HCT116 (cell line): ENCODE results near the gene DISP2. TPM values are rescaled to one million over a fixed set of nuclear protein-coding genes. Genes with fewer than 3 reads are reported as not detected.

Experiments
- ATAC-seq: fragments of 200-7000 bp; cut with Tn5 transposase; 2 replicates; pipeline ENCODE4 v1.9.1; 2020; ENCODE audit warnings: mild to moderate bottlenecking, moderate library complexity
- BruUV-seq: library from RNA; stranded (reverse); fragments of 400-500 nt; replicated peaks from 2 replicates; lab custom pipeline; 2021; lab: Mats Ljungman, UMichigan
- CTCF ChIA-PET: fragments of 300-600 bp; sonication (Branson Sonifier 250); formaldehyde crosslinking; loops from one replicate; lab custom pipeline; 2021; ENCODE audit warnings: antibody characterized with exemption; lab: Charles Lee
- POLR2A ChIA-PET: fragments of 300-600, 350-600 bp; sonication (Branson Sonifier 250); formaldehyde crosslinking; loops from one replicate; lab custom pipeline; 2021; ENCODE audit warnings: antibody characterized with exemption; lab: Charles Lee
- RAD21 ChIA-PET, 2 experiments: fragments of 300-600 bp; sonication (Branson Sonifier 250); formaldehyde crosslinking; loops; one replicate each; lab custom pipeline; 2023; ENCODE audit warnings: low total read pairs in 2 of 2; ENCODE audit not compliant: uncharacterized antibody in 2 of 2, unreplicated experiment in 2 of 2, low non-redundant PET in 1 of 2; lab: Charles Lee
- DNase-seq: peaks from one replicate; pipeline ENCODE4 v3.0.0-alpha.2; 2010; ENCODE audit warnings: low read depth, low spot score
- H2AFZ ChIP-seq: fragments of 200-600 bp; shearing (Covaris generic), sonication (generic); 2 replicates; pipeline ENCODE4 v1.6.1; 2017; ENCODE audit warnings: low read depth, mixed run types, mixed read lengths, antibody characterized with exemption, low read length; ENCODE audit not compliant: poor library complexity, severe bottlenecking
- H3K27ac ChIP-seq: 2 replicates; pipeline ENCODE4 v1.5.1; 2012; ENCODE audit warnings: low read depth, low read length
- H3K27me3 ChIP-seq: fragments of 200-600 bp; sonication (generic); 2 replicates; pipeline ENCODE4 v1.6.1; 2016; ENCODE audit warnings: mixed run types, low read length, mixed read lengths; ENCODE audit not compliant: insufficient read depth
- H3K36me3 ChIP-seq, 2 experiments: fragments of 200-500 bp in 1 of 2; fragments of 200-600 bp in 1 of 2; sonication (Bioruptor generic) in 1 of 2; sonication (generic) in 1 of 2; 2 replicates each; pipeline versions ENCODE4 v1.5.1 to v1.6.1; 2014 to 2016; ENCODE audit warnings: low read length in 2 of 2, inconsistent platforms in 1 of 2, mixed read lengths in 1 of 2, mixed run types in 1 of 2; ENCODE audit not compliant: insufficient read depth in 2 of 2, control insufficient read depth in 1 of 2
- H3K4me1 ChIP-seq, 2 experiments: fragments of 200-600 bp in 1 of 2; sonication (generic) in 1 of 2; 2 replicates each; pipeline versions ENCODE4 v1.5.1 to v1.6.1; 2012 to 2017; ENCODE audit warnings: low read length in 2 of 2, inconsistent platforms in 1 of 2, mild to moderate bottlenecking in 1 of 2, mixed read lengths in 1 of 2, mixed run types in 1 of 2, moderate library complexity in 1 of 2; ENCODE audit not compliant: insufficient read depth in 2 of 2, control insufficient read depth in 1 of 2
- H3K4me2 ChIP-seq: fragments of 200-600 bp; sonication (generic); 2 replicates; pipeline ENCODE4 v1.6.1; 2017; ENCODE audit warnings: mixed run types, low read length, mixed read lengths
- H3K4me3 ChIP-seq, 2 experiments: fragments of 200-600 bp in 1 of 2; sonication (generic) in 1 of 2; replicated peaks in 1 of 2; 2 replicates each; pipeline ENCODE4 v1.5.1; 2011 to 2016; ENCODE audit warnings: low read length in 2 of 2, control low read depth in 1 of 2, low read depth in 1 of 2, mild to moderate bottlenecking in 1 of 2, mixed read lengths in 1 of 2, mixed run types in 1 of 2
- H3K79me2 ChIP-seq: fragments of 200-600 bp; sonication (generic); 2 replicates; pipeline ENCODE4 v1.6.1; 2017; ENCODE audit warnings: mild to moderate bottlenecking, mixed run types, low read length, moderate library complexity, mixed read lengths; ENCODE audit not compliant: insufficient read depth
- H3K9ac ChIP-seq: fragments of 200-600 bp; sonication (generic); 2 replicates; pipeline ENCODE4 v1.6.1; 2016; ENCODE audit warnings: low read length, mixed read lengths
- H3K9me2 ChIP-seq: fragments of 200-600 bp; sonication (generic), shearing (Covaris generic); 2 replicates; pipeline ENCODE4 v1.6.1; 2017; ENCODE audit warnings: mixed run types, mild to moderate bottlenecking, moderate library complexity; ENCODE audit not compliant: insufficient read depth
- H3K9me3 ChIP-seq, 2 experiments: fragments of 200-500 bp in 1 of 2; fragments of 200-600 bp in 1 of 2; sonication (Bioruptor generic) in 1 of 2; sonication (generic) in 1 of 2; 2 replicates each; pipeline ENCODE4 v1.6.1; 2014 to 2017; ENCODE audit warnings: low read length in 2 of 2, mixed read lengths in 2 of 2, inconsistent platforms in 1 of 2, low read depth in 1 of 2, mild to moderate bottlenecking in 1 of 2, mixed run types in 1 of 2, moderate library complexity in 1 of 2; ENCODE audit not compliant: control insufficient read depth in 1 of 2, insufficient read depth in 1 of 2
- H4K20me1 ChIP-seq: fragments of 200-600 bp; sonication (generic), shearing (Covaris generic); 2 replicates; pipeline ENCODE4 v1.6.1; 2017; ENCODE audit warnings: mixed run types, mild to moderate bottlenecking, moderate library complexity; ENCODE audit not compliant: insufficient read depth
- CBX3 ChIP-seq: IDR thresholded peaks from 2 replicates; pipeline ENCODE4 v1.6.1; 2012; ENCODE audit warnings: low read depth
- CTCF ChIP-seq, 3 experiments: fragments of 200-600 bp in 1 of 3; sonication (generic) in 1 of 3; IDR thresholded peaks in 2 of 3; conservative IDR thresholded peaks in 1 of 3; 2 replicates each; pipeline ENCODE4 v1.5.1; 2012 to 2017; ENCODE audit warnings: low read depth in 2 of 3, low read length in 2 of 3, antibody characterized with exemption in 1 of 3, borderline replicate concordance in 1 of 3, control low read depth in 1 of 3, mild to moderate bottlenecking in 1 of 3, mixed read lengths in 1 of 3, mixed run types in 1 of 3, moderate library complexity in 1 of 3; ENCODE audit not compliant: insufficient read depth in 1 of 3
- ELF1 ChIP-seq: IDR thresholded peaks from 2 replicates; pipeline ENCODE4 v1.6.1; 2012; ENCODE audit warnings: low read depth, borderline replicate concordance
- EZH2phosphoT487 ChIP-seq: fragments of 200-600 bp; IDR thresholded peaks from 2 replicates; pipeline ENCODE4 v1.6.1; 2018; ENCODE audit warnings: antibody characterized with exemption, borderline replicate concordance
- JUND ChIP-seq: IDR thresholded peaks from 2 replicates; pipeline ENCODE4 v1.6.1; 2012
- REST ChIP-seq: IDR thresholded peaks from 2 replicates; pipeline ENCODE4 v1.6.1; 2012; ENCODE audit warnings: low read depth
- ZFX ChIP-seq: fragments of 450-650 bp; IDR thresholded peaks from 2 replicates; pipeline ENCODE4 v1.6.1; 2017
- intact Hi-C: fragments of 100-400 bp; cut with micrococcal nuclease; formaldehyde crosslinking; loops from 2 replicates; pipeline ENCODE4 v1.10.0; 2022
- total RNA-seq: library from RNA; stranded (reverse); gene quantifications from one replicate; pipeline ENCODE4 v1.2.1, GENCODE V29; 2021; ENCODE audit not compliant: unreplicated experiment

DISP2 gene
- total RNA-seq, 1 experiment from 2014 or later = 3.3 TPM

- TF ChIP-seq ZFX (no peak), CBX3 (no peak), ELF1 (no peak)
- TF ChIP-seq, all 23 proteins: peak for 0
Measured at GRCh38 chr15:40368719-40369473, 10.9 kb downstream of the DISP2 start (continued).

DNA sequence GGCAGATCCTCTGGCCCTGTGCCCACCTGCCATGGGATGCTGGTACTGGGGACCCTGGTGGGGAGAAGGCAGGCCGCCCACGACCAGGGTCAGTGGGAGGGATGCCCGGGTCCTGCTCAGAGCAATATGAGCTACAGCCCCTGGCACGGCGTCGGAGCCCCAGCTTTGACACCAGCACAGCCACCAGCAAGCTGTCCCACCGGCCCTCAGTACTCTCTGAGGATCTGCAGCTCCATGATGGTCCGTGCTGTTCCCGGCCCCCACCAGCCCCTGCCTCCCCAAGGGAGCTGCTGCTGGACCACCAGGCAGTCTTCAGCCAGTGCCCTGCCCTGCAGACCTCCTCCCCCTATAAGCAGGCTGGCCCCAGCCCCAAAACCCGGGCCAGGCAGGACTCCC is 11.5 kb downstream of the DISP2 start:
- Histone ChIP-seq H3K4me1 (peaks cover 7 to 16% of the 10 kb centered on the region in 2 experiments; a peak in 3 of 4 replicates), H3K36me3 (no peaks in the 10 kb centered on the region), H3K9me2 (no peaks in the 10 kb centered on the region), H3K9me3 (no peaks in the 10 kb centered on the region), H3K79me2 (no peaks in the 10 kb centered on the region), H4K20me1 (no peaks in the 10 kb centered on the region), H3K4me3 (no peak overlapping the region), H3K27ac (no peak overlapping the region), H3K4me2 (no peak overlapping the region), H3K9ac (no peak overlapping the region), H2AFZ (no peak overlapping the region), H3K27me3 (no peaks in the 10 kb centered on the region)
- ATAC-seq (no peak), DNase-seq (no peak)
- BruUV-seq = no TSS peak
- POLR2A ChIA-PET = interaction anchor here (0.8 to 0.9 kb wide), 2 partner anchors 29 to 36 kb away, joined by 3 read pairs; partner anchors contain the start of genes CCDC9B and IVD
- TF ChIP-seq EZH2phosphoT487 = no peak
- TF ChIP-seq CTCF (IDR thresholded peaks at IDR 0.05 in 2 of 3, conservative IDR thresholded peaks at IDR 0.05 in 1 of 3; ENCODE audit: borderline replicate concordance in 1 of 3, insufficient read depth in 1 of 3, low read depth in 2 of 3, low read length in 2 of 3) = no peak
- no peak for TF ChIP-seq REST
- no peak for TF ChIP-seq JUND
- CTCF ChIA-PET = no interaction called here
- RAD21 ChIA-PET = no interaction called here
- intact Hi-C loops = no loop called here
